ENCODE measurements around the gene LAMA2. TPM values are rescaled to one million over a fixed set of nuclear protein-coding genes. Genes with fewer than 3 reads are reported as not detected.

The LAMA2 gene
- total RNA-seq, 4 donors from 2014 or later: 1.7 to 112 (median 19.6) TPM

GRCh38 chr6:129009851-129010250 is 126.9 kb downstream of the LAMA2 start:
- H3K36me3 ChIP-seq: no peaks in the 10 kb centered on the region
- H3K4me3 ChIP-seq: no peak overlapping the region
- TF ChIP-seq POLR2A (IDR thresholded peaks at IDR 0.05) (no peak), CTCF (IDR thresholded peaks at IDR 0.05) (no peak)
- H3K27me3 ChIP-seq: no peaks in the 10 kb centered on the region
- no peak overlapping the region for H3K27ac ChIP-seq
- 47 to 71% methylated on average over 1 of the region's 1 CpG for WGBS, 2 donors
- no peaks in the 10 kb centered on the region for H3K4me1 ChIP-seq
- H3K9me3 ChIP-seq: no peaks in the 10 kb centered on the region
- intact Hi-C loops (cut with DNase I): no loop called here
- DNase-seq: no peak

DNA sequence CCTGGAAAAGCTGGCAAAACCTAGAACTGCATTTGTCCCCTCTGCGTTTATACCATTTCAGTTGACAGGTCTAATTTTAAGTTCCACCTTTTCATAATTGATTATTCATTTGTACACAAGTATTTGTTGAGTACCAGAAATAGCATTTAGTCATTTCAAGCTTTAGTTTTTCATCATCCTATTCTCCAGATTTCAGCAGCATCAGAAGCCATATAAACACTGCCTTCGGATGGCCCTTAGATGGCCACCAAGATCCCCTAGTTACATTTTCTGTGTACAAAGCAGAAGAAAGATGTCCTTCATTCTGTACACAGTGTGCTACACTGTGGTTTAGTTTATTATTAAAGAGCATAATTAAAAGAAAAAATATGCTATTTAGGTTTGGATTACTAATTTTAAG is 131.4 kb downstream of the LAMA2 start:
- TF ChIP-seq POLR2A (IDR thresholded peaks at IDR 0.05) (no peak), CTCF (IDR thresholded peaks at IDR 0.05) (no peak)
- no peaks in the 10 kb centered on the region for H3K27me3 ChIP-seq
- no peak overlapping the region for H3K4me3 ChIP-seq
- no peak overlapping the region for H3K27ac ChIP-seq
- H3K36me3 ChIP-seq: no peaks in the 10 kb centered on the region
- intact Hi-C loops (cut with DNase I): no loop called here
- WGBS, 2 donors: 75 to 79% methylated on average over 2 of the region's 2 CpGs
- H3K9me3 ChIP-seq: no peaks in the 10 kb centered on the region
- no peaks in the 10 kb centered on the region for H3K4me1 ChIP-seq
- DNase-seq: no peak

GRCh38 chr6:129015721-129016120 is 132.8 kb downstream of the LAMA2 start:
- Histone ChIP-seq H3K9me3 (no peaks in the 10 kb centered on the region), H3K36me3 (no peaks in the 10 kb centered on the region), H3K4me1 (no peaks in the 10 kb centered on the region), H3K4me3 (no peak overlapping the region), H3K27me3 (no peaks in the 10 kb centered on the region), H3K27ac (no peak overlapping the region)
- DNase-seq: no peak
- intact Hi-C loops (cut with DNase I): no loop called here
- 30 to 44% methylated on average over 3 of the region's 3 CpGs for WGBS, 2 donors
- TF ChIP-seq POLR2A (IDR thresholded peaks at IDR 0.05) (no peak), CTCF (IDR thresholded peaks at IDR 0.05) (no peak)

- DNase-seq: no peak
- 72 to 77% methylated on average over 3 of the region's 3 CpGs for WGBS, 2 donors
- no peak overlapping the region for H3K4me3 ChIP-seq
- H3K27ac ChIP-seq: no peak overlapping the region
- H3K4me1 ChIP-seq: no peaks in the 10 kb centered on the region
- H3K27me3 ChIP-seq: no peaks in the 10 kb centered on the region
- H3K36me3 ChIP-seq: no peaks in the 10 kb centered on the region
- intact Hi-C loops (cut with DNase I): no loop called here
- TF ChIP-seq CTCF (IDR thresholded peaks at IDR 0.05): no peak
- no peak for TF ChIP-seq POLR2A (IDR thresholded peaks at IDR 0.05)
- no peaks in the 10 kb centered on the region for H3K9me3 ChIP-seq
Measured at GRCh38 chr6:129016844-129017243, 133.9 kb downstream of the LAMA2 start.

DNA sequence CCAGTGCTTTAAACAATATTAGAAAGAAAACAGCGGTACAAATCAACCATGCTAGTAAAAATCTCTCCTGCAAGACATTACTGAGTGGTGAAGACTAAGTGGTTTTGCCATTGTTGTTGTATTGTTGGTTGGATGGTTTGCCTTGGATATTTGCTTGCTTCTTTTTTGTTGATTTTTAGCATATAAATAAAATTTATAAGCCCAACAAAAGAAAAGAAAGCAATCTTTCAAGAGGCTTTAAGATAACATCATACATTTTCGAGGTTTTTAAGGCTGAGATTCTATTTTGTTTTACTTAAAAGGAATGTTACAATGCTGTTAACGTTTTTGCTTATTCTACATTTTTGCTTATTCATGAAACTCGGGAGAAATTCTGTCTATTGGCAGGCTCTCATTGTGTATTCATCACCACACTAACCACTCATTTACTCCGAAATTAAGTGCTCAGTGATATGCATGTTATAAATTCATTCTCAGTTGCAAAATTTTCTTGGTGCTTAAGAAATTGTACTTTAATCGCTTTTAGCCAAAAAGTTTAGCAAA is 139.1 kb downstream of the LAMA2 start:
- WGBS, 2 donors: 73 to 75% methylated on average over 6 of the region's 6 CpGs
- intact Hi-C loops (cut with DNase I): no loop called here

More for the DNA sequence above, 139.1 kb downstream of the LAMA2 start:
- H3K27ac ChIP-seq: no peak overlapping the region
- H3K27me3 ChIP-seq: no peaks in the 10 kb centered on the region
- no peaks in the 10 kb centered on the region for H3K36me3 ChIP-seq
- no peak for DNase-seq
- no peaks in the 10 kb centered on the region for H3K4me1 ChIP-seq
- TF ChIP-seq POLR2A (IDR thresholded peaks at IDR 0.05) (no peak), CTCF (IDR thresholded peaks at IDR 0.05) (no peak)
- no peak overlapping the region for H3K4me3 ChIP-seq
- H3K9me3 ChIP-seq: no peaks in the 10 kb centered on the region
